GM21423 (cell line): Measurements from ENCODE around the gene FAN1.

Experiments
- ATAC-seq: cut with Tn5 transposase; IDR thresholded peaks from one replicate; pipeline ENCODE4 v1.9.1; 2021; ENCODE audit warnings: mild to moderate bottlenecking, moderate library complexity; ENCODE audit not compliant: unreplicated experiment

The FAN1 gene

GRCh38 chr15:30919877-30920550 lies 16.3 kb downstream of the FAN1 start:
- no peak for ATAC-seq

- ATAC-seq = no peak
These were observed 17.4 kb downstream of the FAN1 start for GRCh38 chr15:30921106-30921505.

GRCh38 chr15:30921781-30922479 lies 18.2 kb downstream of the FAN1 start:
- no peak for ATAC-seq

- no peak for ATAC-seq
These were observed 19.0 kb downstream of the FAN1 start for GRCh38 chr15:30922480-30923311.

- ATAC-seq = no peak
These were observed 19.7 kb downstream of the FAN1 start for GRCh38 chr15:30923429-30923828.

GRCh38 chr15:30924353-30924752 lies 20.6 kb downstream of the FAN1 start:
- no peak for ATAC-seq

- no peak for ATAC-seq
These were observed 22.0 kb downstream of the FAN1 start for GRCh38 chr15:30925686-30926085.

GRCh38 chr15:30926161-30926560 lies 22.4 kb downstream of the FAN1 start:
- no peak for ATAC-seq

- no peak for ATAC-seq
These were observed 23.5 kb downstream of the FAN1 start for GRCh38 chr15:30927148-30927761.

GRCh38 chr15:30928076-30928475 lies 24.4 kb downstream of the FAN1 start:
- no peak for ATAC-seq

- ATAC-seq = no peak
These were observed 25.5 kb downstream of the FAN1 start for GRCh38 chr15:30929064-30929669.

- no peak for ATAC-seq
These were observed 26.3 kb downstream of the FAN1 start for GRCh38 chr15:30929982-30930381.

GRCh38 chr15:30930422-30930821 lies 26.7 kb downstream of the FAN1 start:
- ATAC-seq = no peak

- ATAC-seq = no peak
These were observed 29.6 kb downstream of the FAN1 start for GRCh38 chr15:30933293-30933692.

- no peak for ATAC-seq
These were observed 35.4 kb downstream of the FAN1 start for GRCh38 chr15:30939161-30939560.

- no peak for ATAC-seq
These were observed 36.6 kb downstream of the FAN1 start for GRCh38 chr15:30940359-30940758.

GRCh38 chr15:30941520-30941919 lies 37.8 kb downstream of the FAN1 start:
- no peak for ATAC-seq

- no peak for ATAC-seq
These were observed 40.1 kb downstream of the FAN1 start for GRCh38 chr15:30943654-30944335.

GRCh38 chr15:30953183-30953582 lies 49.5 kb downstream of the FAN1 start:
- ATAC-seq = no peak

- ATAC-seq = no peak
These were observed 50.1 kb downstream of the FAN1 start for GRCh38 chr15:30953731-30954378.
